Astrocyte of the cerebellum (primary cell): ENCODE results near the gene AMMECR1.
A peak's percentile ranks its signal among the peaks of the same experiment; 100 is the strongest.

Source experiments
- DNase-seq: peaks from one replicate; pipeline ENCODE4 v3.0.0-alpha.2; 2011; ENCODE audit warnings: low read depth
- H3K4me3 ChIP-seq: 2 replicates; pipeline ENCODE4 v1.5.1; 2011; ENCODE audit warnings: mild to moderate bottlenecking, low read depth, low read length, moderate library complexity
- in situ Hi-C: cut with HindIII; loops from 2 replicates; pipeline ENCODE4 v1.10.0; 2017; ENCODE audit warnings: low sequenced_read_pairs
- TF ChIP-seq, protein P1 (sequence below): IDR thresholded peaks from 2 replicates; pipeline ENCODE4 v1.5.1; 2012; ENCODE audit warnings: low read length, low read depth, moderate library complexity, mild to moderate bottlenecking; ENCODE audit errors: missing control alignments

Gene AMMECR1

DNA sequence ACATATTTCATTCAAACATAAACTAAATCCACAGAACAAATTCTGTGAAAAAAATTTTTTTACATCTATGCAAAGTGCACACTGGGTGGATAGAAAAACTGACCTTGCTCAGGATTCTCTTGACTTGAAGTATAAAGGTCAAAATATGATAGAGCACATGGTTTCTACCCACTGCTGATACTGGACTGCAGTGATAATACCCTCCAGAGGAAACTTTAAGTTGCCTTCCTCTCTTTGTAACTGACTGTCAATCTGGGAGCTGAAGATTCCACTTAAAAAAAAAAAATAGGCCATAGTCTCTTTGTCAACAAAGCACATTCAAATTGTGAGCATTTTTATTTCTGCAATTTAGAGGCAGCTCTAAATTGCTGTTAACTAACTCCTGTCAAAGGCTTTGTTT, 3.2 kb upstream of the AMMECR1 start:
- no peak for DNase-seq
- TF ChIP-seq, protein P1, sequence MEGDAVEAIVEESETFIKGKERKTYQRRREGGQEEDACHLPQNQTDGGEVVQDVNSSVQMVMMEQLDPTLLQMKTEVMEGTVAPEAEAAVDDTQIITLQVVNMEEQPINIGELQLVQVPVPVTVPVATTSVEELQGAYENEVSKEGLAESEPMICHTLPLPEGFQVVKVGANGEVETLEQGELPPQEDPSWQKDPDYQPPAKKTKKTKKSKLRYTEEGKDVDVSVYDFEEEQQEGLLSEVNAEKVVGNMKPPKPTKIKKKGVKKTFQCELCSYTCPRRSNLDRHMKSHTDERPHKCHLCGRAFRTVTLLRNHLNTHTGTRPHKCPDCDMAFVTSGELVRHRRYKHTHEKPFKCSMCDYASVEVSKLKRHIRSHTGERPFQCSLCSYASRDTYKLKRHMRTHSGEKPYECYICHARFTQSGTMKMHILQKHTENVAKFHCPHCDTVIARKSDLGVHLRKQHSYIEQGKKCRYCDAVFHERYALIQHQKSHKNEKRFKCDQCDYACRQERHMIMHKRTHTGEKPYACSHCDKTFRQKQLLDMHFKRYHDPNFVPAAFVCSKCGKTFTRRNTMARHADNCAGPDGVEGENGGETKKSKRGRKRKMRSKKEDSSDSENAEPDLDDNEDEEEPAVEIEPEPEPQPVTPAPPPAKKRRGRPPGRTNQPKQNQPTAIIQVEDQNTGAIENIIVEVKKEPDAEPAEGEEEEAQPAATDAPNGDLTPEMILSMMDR = no peak
- in situ Hi-C loops = no loop called here
- H3K4me3 ChIP-seq = no peak overlapping the region

DNA sequence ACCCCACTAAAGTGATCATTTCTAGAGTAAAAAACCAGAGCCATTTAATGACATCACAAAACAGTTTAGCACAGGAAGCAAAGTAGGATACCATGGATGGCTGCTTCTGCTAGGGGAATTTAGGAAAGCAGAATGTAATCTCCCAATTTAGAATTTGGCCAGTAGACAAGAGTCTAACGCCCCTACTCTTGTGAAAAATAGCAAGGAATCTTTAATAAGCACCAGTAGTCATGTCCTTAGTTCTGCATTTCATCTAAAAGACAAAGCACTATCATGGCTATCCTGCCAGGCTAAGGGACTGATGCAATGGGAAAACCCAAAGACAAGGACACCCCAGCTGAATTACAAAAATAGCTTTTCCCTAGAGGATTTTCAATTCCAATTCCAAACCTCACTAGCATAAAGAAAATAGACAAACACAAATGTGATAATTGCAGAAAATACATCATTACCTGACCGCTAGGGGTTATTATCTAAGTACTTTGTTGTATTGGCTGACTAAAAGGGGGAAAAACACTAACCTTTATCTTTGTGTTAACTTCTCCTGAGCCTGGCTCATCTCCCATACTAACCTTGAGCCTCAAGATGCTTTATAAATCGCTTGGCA, 2.6 kb upstream of the AMMECR1 start:
- no peak for DNase-seq
- TF ChIP-seq, protein P1 = no peak
- in situ Hi-C loops = no loop called here
- H3K4me3 ChIP-seq = no peak overlapping the region

DNA sequence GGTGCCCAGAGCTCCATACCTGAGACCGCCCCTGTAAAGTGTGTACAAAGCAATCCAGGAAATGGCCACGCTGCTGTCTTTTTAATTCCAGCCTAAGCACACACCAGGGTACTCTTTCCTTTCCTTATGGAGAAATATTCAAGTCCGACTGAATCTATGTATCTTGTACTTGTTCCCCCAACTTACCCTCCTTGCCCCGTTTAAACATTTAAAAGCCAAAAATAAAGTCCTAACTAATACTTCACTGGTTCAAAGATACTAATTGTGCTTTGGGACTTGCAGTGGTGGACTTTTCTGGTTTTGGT, 731 bp upstream of the AMMECR1 start:
- in situ Hi-C loops = no loop called here
- H3K4me3 ChIP-seq = peak overlapping the region; percentile 73
- TF ChIP-seq, protein P1 = no peak

DNA sequence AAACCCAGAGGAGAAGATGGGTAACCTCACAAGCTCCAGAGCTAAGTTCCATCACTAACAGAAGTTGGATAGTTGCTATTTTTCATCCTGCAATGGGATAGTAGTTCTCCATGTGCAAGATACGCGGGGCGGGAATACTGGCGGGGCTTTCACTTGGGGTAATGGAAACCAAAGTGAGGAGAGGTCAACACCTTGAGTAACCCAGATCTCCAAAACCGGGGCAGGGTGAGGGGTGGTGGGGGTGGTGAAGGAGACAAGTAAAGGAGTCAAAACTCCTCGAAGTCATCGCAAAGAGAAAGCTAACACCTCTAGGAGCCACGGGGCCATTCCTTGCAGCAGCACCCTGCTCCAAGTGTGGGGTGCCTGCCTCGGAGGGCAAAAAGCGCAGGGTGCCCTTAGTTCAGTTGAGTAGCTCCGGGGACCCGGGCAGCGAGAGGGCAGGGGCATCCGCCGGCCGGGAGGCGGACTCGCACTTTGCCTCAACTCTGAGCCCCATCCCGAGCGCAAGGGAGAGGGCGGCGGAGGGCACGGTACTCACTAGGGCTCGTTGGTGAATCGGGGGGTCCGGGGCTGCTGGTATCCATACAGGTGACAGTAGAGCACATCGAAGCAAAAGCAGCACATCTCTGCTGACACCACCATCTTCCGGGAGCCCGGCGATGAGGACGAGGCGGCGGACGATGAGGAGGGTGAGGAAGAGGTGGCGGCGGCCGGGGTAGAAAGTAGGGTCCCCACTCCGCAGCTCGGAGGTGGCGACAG, 645 bp downstream of the AMMECR1 start:
- DNase-seq = no peak
- in situ Hi-C loops = no loop called here
- H3K4me3 ChIP-seq = peak overlapping the region; percentile 73
- TF ChIP-seq, protein P1 = no peak

More for the DNA sequence above, 731 bp upstream of the AMMECR1 start:
- no peak for DNase-seq

DNA sequence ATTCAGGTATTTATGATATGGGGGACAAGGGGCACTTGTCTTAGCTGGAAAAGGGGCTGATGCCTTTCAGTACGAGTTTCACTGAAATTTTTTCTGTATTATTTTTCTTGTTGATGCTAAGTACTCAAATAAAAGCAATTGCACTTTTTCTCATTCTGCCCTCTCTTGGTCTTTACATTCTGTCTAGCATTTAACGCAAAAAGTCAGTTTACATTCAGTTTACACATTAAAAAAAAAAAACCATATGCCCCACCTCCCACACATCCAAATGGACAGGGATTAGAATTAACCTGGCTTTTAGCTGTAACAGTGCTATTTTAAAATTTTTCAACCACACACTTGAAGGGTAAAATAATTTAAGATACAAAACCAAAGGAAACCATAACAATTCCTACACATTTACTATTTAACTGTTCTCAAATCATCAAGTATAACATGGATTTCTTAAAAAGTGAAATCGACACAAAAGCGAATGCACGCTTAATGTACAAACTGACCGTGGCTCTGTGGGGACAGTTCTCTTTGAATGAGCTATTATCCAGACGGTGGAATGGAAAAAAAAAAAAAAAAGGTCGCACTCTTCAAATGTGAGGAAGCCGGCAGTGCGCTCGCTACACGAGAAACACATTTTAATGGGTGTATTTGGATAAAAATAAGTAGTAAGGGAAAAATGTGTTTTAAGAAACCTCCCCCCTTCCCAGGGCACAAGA, 1.4 kb downstream of the AMMECR1 start:
- TF ChIP-seq, protein P1 = no peak
- in situ Hi-C loops = no loop called here
- peak overlapping the region; percentile 73 for H3K4me3 ChIP-seq
- no peak for DNase-seq

DNA sequence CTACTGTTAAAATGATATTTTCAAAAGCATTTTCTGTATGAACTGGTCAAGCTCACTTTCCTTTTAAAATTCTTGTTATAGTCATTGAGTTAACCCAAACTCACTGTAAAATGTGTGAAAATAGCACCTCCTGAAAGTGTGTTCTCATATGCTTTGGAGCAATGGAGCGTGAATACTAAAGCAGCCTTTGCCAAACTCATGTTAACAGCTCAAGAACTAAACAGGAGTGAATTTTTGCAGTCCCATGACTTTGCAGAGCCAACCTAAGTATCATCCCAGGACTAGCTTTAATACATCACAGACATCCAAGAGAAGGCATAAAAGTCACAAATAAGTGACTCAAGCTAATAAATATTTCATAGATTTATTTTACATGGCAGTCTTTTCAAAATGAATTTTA, 2.3 kb downstream of the AMMECR1 start:
- DNase-seq = peak; percentile 8
- in situ Hi-C loops = no loop called here
- TF ChIP-seq, protein P1 = no peak
- H3K4me3 ChIP-seq = peak overlapping the region; percentile 73
